Measurements from ENCODE around the gene MOGAT2.
"Not testable (repeated sequence)": the region's sequence is repeated elsewhere in the genome, so short reads cannot be mapped to it uniquely, and the experiment has no call there.

The MOGAT2 gene

DNA sequence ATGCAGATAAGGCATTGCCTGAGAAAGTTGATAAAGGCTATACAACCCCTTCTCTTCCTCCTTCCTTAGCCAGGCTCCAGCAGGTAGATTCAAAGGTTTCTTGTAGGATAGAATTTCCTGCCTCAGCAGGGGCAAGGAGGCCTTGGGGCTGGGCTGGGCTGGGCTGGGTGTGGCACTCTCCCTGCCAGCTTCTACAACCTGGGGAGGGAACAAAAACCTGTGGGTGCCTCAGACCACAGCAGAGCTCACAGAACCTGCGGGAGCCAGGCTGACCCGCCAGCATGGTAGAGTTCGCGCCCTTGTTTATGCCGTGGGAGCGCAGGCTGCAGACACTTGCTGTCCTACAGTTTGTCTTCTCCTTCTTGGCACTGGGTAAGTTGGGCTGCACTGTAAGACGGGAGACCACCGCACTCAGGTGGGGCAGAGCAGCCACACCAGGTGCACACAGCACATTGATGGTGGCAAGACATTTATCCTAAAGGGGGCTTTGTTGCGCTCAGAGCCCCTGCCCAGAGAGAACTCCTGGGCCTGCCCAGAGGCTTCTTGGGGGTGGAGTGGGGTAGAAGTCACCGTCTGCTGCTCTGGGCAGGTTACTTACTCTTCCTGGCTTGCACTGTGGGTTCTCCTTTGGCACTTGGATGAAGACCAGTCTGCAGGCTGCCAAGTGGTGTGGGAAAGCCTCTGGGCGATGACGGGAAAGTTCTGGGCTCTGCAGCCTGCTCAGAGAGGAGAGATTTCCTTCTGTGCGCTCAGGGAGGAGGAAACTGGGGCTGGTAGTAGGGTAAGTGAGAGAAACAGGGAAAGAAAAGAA is at the start of gene MOGAT2:
Gene MOGAT2 (plus strand): TSS at position 231 of the 811 bp plus-strand sequence. CDS start 51 bp downstream, at position 282.
- FAIRE-seq = no peak

DNA sequence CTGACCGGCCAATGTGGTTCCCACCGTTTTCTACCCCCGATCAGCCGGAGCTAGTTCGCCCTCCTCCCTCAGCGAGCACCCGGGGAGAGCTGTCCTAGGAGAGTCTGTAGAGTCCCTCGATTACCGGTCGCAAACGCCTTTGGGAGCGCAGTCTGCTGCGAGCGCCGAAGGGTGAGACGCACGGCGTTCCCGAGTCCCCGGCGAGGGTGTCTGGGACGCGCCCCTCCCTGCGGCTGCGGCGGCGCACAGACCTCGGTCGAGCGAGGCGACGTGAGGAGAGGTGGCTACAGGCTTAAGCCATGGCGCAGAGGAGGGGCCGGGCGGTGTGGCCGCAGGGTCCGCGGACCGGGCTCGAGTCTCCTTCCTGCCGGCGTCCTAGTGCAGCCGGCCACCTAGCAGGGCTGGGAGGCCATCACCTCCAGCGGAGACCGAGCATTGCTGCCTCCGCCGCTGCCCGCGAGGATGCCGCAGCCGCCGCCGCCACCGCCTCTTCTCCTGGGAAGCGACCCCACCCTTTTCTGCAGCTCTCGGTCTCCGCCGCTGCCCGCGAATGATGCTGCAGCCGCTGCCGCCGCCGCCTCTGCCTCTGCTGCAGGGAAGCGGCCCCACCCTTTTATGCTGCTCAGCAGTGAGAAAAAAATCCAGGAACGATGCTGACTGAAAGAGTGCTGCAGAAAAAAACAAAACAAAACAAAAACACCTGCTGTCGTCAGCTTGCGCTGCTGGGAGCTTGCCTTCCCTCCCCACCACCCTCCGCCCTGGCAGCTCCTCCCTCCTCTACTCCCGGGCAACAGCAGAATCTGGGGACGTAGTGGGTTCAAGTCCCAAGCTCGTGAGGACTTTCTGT is 49.0 kb upstream of the MOGAT2 start, which contains the start of gene MAP6:
Gene MAP6 (minus strand): TSS at position 588 of the 847 bp plus-strand sequence. CDS start 669 bp downstream, outside the sequence.
- no peak for FAIRE-seq

DNA sequence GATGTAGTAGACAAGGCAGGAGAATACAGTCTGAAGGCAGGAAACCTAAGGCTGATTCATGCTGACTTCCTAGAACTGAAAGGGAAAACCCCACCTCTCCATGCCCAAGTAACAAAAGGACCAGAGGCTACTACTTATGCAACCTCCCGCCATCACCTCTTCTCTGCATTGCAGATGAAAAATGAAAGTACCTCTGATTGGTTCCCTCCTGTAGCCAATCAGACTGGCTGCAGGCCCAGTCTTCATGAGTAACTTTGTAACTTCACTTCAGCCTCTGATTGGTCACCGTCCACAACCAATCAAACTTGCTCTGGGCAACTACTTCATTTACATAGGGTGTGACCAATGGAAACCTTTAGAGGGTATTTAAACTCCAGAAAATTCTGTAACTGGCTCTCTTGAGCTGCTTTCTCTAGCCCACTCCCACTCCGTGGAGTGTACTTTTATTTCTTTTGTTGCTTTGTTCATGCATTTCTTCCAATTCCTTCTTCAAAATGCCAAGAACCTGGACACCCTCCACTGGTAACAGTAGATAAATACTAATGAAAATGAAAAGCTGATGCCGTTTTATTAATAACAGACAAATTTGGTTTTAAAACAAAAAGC is 43.6 kb upstream of the MOGAT2 start:
- no peak for FAIRE-seq

DNA sequence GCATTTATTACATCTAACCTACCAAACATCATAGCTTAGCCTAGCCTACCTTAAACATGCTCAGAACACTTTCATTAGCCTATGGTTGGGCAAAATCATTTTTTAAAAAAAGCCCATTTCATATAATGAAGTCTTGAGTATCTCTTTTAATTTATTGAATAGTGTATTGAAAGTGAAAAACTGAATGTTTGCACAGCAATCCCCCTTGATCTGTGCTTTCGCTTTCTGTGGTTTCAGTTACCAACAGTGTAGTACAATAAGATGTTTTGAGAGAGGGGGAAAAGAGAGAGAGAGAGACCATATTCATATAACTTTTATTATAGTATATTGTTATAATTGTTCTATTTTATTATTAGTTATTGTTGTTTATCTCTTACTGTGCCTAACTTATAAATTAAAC is 40.4 kb upstream of the MOGAT2 start:
- FAIRE-seq = no peak

DNA sequence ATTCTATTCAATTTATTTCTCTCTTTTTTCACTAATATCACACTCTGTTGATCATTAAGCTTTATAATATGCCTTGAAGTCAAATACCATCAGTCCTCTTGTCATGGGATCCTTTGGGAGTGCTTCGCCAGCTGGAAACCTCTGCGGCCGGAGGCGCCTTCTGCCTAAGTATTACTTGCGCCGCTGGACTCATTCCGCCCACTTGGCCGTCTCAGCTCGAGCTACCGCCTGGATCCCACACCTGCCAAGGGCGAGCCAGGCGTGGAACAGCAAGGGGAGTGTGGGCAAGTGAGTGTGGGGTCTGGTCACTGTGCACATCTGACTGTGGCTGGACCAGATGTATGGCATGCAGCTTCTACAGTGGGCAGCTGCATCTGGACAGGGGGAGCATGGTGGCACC is 39.7 kb upstream of the MOGAT2 start:
- FAIRE-seq = no peak

DNA sequence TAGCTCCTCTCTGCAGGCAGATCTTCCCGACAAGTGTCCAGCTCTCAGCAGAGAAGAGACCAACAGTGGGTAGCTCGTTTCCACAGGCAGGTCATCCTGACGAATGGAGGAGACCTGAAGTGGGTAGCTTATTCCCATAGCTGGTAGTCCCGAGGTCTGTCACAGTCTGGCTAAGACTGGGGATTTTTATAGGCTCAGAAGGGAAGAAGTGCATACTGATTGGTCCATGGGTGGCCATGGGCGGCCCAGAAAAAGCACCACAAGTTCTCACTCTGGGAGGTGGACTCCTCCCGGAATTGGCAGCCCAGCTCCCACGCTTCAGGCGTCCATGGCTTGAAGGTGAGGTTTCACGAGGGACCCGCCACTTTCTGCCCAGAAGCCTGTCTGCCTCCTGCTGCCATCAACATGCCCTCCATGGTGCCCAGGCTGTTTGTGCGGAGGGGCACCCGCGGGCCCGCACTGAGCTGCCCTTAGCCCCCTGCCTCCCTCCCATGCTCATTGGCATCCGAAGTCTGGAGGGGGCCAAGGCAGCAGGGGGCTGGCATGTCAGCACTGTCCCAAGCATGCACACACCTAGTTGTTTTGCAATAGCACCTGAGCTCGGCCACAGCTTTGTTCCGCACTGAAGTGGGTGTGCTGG is 38.9 kb upstream of the MOGAT2 start:
- no peak for FAIRE-seq

DNA sequence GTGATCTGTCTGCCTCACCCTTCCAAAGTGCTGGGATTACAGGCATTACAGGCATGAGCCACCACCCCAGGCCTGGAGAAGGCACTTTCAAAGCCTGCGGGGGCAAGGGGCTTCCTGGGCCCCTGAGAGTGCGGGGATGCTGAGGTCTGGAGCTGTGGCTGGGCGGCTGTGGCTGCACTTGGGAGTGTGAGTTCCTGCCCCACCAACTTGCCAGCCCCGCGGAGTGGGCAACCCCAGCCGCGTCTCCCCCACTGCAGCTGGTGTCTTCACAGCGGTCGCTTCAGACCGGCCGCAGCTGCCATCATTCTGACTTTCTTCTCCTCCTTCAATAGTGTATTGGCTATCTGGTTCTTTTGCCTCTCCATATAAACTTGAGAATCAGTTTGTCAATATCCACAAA is 38.1 kb upstream of the MOGAT2 start:
- no peak for FAIRE-seq

DNA sequence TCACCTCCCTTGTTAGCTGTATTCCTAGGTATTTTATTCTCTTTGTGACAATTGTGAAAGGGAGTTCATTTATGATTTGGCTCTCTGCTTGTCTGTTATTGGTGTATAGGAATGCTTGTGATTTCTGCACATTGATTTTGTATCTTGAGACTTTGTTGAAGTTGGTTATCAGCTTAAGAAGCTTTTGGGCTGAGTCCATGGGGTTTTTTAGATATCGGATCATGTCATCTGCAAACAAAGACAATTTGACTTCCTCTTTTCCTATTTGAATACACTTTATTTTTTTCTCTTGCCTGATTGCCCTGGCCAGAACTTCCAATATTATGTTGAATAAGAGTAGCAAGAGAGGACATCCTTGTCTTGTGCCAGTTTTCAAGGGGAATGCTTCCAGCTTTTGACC is 33.8 kb upstream of the MOGAT2 start:
- FAIRE-seq = not testable (repeated sequence)

DNA sequence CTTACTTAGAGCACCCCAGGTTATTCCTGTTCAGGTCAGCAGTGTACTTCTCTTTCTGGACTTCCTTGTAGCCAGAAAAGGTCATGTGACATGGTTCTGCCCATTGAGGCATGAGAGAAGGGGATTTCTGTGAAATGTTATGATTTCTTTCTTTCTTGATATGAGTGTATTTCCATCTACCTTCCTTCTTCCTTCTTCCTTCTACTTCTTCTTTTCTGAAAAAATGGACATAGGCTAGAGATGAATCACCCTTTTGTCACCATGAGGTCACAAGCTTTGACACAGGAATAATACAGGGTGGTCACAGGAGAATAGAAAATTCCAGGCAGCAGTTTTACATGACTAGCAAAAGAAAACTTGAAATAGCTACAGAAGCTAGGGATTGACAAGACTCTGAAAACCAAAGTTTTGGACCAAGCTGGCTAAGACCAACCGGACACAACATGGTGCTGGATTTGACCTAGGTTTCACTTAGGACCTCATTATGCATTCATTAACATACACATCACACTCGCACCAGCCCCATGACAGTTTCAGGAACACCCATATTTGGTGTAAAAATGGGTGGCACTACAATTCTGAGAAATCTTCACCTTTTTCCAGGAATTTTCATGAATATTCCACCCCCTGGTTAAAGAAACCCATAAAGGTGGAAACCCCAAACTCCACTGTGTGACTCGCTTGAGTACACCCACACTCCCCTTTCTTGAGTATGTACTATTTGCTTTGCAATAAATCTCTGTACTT is 27.6 kb upstream of the MOGAT2 start:
- no peak for FAIRE-seq

DNA sequence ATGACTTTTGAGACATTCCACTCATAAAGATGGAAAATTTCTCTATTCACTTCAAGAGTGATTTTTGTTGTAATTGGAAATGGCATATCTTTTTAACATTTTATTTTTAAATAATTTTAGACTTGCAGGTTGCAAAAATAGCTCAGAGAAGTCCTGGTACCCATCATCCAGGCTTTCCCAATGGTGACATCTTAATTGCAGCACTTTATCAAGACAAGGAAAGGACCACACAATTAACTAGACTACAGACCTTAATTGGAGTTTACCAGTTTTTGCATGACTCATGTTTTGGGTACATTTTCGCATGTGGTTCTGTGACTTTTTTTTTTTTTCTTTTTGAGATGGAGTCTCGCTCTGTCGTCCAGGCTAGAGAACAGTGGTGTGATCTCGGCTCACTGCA is 25.8 kb upstream of the MOGAT2 start:
- no peak for FAIRE-seq

DNA sequence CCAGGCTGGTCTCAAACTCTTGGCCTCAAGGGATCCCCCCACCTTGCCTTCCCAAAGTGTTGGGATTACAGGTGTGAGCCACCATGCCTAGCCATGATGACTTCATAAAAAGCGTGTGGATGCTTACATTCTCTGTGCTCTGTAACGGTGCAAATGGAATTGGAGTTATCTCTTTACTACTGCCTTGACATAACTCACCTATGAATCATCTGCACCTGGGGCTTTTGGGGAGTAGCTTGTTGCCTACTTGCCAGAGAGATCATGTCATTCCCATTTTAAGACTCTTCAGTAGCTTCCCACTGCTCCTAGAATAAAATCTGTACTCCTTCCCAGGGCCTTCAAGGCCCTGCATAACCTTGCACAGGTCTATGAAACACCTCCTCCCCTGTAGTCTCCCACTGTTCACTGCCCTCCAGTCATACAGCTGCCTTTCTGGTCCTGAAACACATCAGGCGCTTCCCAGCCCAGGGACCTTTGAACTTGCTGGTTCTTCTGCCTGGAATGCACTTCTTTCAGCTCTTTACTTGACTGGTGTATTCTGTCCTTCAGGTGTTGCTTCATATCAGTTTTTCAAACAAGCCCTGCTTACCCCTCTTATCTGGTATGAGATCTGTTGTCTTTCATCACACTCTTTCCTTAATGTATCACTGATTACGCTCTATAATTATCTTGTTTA is 19.6 kb upstream of the MOGAT2 start:
- no peak for FAIRE-seq

DNA sequence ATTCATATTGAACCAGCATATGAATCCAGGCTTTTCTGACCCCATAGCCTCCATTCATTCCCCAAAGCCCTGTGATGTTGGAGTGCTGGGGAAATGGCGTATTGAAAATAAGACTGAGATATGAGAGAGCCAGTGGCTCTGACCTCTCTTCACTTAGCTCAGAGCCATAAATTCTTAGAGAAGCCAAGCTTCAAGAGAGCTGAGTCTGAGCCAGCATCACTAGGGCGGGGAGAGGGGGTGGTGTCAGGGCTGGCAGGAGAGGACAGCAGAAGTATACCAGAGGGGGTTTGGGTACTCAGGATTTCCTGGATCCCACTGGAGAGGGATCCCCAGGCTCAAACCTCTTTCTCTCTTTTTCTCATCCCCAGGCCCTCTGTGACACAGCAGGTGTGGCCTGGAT is 16.7 kb upstream of the MOGAT2 start:
- no peak for FAIRE-seq

DNA sequence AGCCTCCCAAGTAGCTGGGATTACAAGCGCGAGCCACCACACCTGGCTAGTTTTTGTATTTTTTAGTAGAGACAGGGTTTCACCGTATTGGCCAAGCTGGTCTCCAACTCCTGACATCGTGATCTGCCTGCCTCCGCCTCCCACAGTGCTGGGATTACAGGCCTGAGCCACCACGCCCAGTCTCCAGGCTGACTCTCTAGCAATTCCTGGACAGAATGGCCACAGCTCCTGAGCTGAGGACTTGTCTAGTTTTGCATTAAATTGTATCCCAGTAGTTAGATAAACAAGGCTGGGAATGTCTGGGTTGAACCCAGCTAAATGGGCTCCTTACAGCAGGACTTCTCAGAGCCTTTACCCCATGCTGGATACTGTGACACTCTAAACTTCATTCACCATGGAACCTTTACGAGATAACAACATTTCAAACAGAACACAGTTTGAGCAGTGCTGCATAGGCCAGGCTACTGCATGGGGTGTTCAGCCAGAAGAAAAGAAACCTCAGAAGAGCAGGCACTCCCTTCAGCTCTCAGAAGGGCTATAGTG is 13.9 kb upstream of the MOGAT2 start:
- no peak for FAIRE-seq

DNA sequence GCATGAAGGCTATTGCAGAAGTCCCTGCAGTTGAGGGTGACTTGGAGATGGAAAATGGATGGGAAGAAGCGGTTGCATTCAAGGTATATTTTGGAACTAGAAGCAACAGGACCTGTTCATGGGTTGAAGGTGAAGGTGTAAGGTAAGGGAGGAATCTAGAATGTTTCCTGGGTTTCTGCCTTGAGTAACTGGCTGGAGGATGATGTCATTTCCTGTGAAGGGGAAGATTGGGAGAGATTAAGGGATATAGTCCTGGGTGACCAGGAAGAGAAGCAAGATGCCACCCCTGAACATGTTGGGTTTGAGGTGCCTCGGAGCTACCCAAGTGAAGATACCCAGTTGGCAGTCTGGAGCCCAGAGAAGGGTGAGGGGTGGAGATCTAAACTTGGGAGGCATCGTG is 12.1 kb upstream of the MOGAT2 start:
- no peak for FAIRE-seq

DNA sequence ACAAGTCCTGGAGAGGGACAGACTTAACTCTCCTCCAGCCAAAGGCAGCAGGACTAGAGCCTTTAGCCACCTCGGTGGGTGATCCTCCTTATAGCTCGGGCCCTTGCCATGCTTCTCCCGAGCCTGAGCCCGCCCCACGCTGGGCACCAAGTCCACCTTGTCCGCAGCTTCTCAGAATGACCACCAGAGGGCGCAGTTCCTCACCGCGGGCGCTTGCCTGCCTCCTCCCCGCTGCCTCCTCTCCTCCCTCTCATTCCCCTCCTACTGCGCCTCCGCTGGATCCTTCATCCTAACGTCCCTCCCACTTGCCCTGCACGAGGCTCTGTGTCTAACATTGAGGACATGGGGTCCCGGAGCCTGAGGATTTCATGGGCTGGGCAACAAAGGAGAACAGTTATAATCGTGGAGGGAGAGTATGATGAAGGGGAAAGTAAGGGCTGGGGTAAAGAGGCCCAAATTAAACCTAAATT is 11.3 kb upstream of the MOGAT2 start:
- FAIRE-seq = no peak

DNA sequence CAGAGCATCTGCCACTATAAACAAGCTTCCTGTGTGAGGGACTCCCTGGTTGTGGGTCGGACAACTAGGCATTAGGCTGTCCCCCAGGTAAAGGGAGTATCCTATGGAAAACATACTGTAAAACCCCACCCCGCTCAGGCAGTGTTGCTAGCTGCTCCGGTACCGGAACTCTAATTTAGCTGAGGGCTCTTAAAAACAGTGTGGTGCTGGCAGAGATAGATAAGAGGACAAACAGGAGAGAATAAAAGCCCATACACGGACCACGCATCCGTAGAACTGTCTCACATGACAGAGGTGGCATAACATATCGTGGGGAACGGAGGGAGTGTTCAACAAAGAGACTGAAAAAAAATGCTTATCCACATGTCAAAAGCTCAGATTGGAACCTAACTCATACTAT is 3.4 kb upstream of the MOGAT2 start:
- FAIRE-seq = no peak

DNA sequence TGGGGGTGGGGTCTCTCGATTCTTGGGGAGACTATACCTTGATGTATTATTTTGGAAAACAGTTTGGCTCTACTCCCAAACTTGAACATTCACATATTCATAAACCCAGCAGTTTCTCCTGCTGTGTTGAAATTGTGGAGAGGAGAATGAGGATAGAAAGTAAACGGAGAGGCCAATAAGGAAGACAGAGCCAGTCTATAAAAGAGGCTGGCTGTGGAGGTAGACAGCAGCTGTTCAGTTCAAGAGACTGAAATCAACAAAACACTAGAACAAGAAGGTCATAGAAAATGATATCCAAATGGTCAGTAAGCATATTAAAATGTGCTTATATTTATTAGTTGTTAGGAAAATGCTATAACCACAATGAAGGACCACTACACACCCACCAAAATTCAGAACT is 1.9 kb upstream of the MOGAT2 start:
- no peak for FAIRE-seq

DNA sequence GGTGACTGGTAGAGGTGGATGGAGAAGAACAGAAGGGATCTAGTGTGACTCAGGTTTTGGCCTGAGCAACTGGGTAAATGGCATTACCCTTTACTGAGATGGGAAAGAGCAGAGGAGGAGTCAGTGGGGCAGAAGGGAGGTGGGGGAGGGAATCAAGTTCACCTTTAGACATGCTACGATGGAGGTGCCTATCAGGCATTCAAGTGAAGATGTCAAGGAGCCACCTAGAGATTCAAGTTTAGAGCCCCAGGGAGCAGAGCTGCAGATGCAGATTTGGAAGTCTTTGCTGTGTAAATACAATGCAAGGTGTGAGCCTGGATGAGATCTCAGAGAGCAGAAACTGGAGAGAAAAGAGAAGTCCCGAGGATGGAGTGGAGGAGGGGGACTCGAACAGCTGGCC is 979 bp upstream of the MOGAT2 start:
- FAIRE-seq = no peak

DNA sequence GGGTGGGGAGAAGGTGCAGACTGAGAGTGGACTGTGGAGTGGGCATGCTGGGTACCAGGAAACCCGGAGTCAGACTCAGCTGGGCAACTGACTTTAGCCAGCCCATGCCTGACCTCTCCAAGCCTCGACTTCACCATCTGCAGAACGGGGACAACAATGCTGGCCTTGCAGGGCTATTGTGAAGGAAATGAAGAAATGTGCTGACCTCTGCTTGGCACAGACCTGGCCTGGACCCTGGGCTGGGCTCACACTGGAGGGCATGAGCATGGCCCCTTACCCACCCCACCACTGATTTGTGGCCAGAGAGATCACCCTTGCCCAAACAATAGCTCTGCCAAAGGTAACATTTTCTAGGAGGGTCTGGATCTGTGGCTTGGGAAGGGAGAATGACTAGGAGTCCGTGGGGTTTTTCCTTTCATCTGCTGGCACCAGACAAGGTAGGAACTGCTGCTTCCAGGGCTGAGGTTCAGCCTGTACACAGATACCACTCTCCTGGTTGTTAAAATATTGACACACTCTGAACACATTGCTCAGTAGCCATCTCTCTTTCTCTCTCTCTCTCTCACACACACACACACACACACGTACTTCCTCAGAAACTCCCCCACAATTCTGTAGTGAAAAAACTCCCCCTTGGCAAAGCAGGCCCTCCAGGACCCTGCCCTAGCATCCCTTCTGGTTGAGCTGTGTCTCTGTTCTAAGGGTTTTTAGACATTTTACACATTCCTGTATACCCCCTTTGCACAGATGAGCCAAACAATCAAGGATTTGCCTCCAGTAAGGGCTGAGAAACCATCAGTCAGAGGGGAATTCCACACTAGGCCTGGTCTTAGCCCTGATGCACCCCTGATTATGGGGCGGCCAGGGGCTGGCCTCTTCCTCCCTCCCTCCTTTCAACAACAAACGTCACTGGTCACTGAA is 1.0 kb downstream of the MOGAT2 start:
- no peak for FAIRE-seq

Data from islet of Langerhans (tissue), 1 donor.